Liver (tissue), 3 donors: ENCODE measurements around the gene WDR7.

Source experiments
- EGR1 ChIP-seq, 2 donors: IDR thresholded peaks; 2 replicates each; pipeline ENCODE4 v1.6.1; 2016 to 2018; ENCODE audit warnings: antibody characterized with exemption in 2 of 2, low read depth in 2 of 2
- GABPA ChIP-seq, 2 donors: IDR thresholded peaks in 1 of 2; conservative IDR thresholded peaks in 1 of 2; 2 replicates each; pipeline ENCODE4 v1.6.1; 2016; ENCODE audit warnings: antibody characterized with exemption in 2 of 2, mild to moderate bottlenecking in 1 of 2, moderate library complexity in 1 of 2
- JUND ChIP-seq, 2 donors: IDR thresholded peaks; 2 replicates each; pipeline ENCODE4 v1.6.1; 2016; ENCODE audit warnings: antibody characterized with exemption in 2 of 2
- RAD21 ChIP-seq, 2 donors: IDR thresholded peaks; 2 replicates each; pipeline ENCODE4 v1.6.1; 2016; ENCODE audit warnings: antibody characterized with exemption in 2 of 2, mild to moderate bottlenecking in 2 of 2
- SP1 ChIP-seq: IDR thresholded peaks from 2 replicates; pipeline ENCODE4 v1.6.1; 2018; ENCODE audit warnings: antibody characterized with exemption, mild to moderate bottlenecking
- TAF1 ChIP-seq: conservative IDR thresholded peaks from 2 replicates; pipeline ENCODE4 v1.6.1; 2016; ENCODE audit warnings: antibody characterized with exemption, mild to moderate bottlenecking
- TF ChIP-seq, protein P1 (sequence below): IDR thresholded peaks from 2 replicates; pipeline ENCODE4 v1.6.1; 2016; ENCODE audit warnings: antibody characterized with exemption
- TF ChIP-seq, protein P2 (sequence below): fragments of 150-350 bp; IDR thresholded peaks from 2 replicates; pipeline ENCODE4 v1.5.1; 2017; ENCODE audit warnings: improper control_type of control experiment, low read depth, low read length; ENCODE audit not compliant: missing input control
- TF ChIP-seq, protein P3 (sequence below): IDR thresholded peaks from 2 replicates; pipeline ENCODE4 v1.6.1; 2016; ENCODE audit warnings: antibody characterized with exemption, mild to moderate bottlenecking
- donor health status: healthy.
- donor health status: healthy.

DNA sequence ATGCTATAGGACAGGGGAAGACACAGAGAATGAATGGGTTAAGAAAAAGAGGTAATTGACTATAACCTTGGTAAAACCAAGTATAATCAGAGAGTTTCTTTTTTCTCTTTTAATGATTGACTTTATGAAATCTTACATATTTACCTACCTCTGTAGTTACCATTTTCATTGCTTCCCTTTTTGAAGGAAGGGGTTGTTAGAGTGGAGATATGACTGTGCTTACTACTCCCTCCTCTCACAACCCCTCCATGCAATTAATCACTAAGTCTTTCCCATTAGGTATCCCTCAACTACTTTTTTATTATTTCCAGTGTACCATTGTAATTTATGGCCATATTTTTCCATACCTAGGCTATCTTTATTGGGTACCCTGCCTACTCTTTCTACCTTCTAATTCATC lies 71.4 kb downstream of the WDR7 start:
- TF ChIP-seq JUND (IDR thresholded peaks at IDR 0.05) (no peak), RAD21 (IDR thresholded peaks at IDR 0.05) (no peak), SP1 (no peak), GABPA (IDR thresholded peaks at IDR 0.05 in 1 of 2, conservative IDR thresholded peaks at IDR 0.05 in 1 of 2) (no peak), EGR1 (IDR thresholded peaks at IDR 0.05; ENCODE audit: low read depth in 2 of 2) (no peak), TAF1 (no peak)
- TF ChIP-seq, protein P1, sequence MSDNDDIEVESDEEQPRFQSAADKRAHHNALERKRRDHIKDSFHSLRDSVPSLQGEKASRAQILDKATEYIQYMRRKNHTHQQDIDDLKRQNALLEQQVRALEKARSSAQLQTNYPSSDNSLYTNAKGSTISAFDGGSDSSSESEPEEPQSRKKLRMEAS: no peak
- TF ChIP-seq, protein P2, sequence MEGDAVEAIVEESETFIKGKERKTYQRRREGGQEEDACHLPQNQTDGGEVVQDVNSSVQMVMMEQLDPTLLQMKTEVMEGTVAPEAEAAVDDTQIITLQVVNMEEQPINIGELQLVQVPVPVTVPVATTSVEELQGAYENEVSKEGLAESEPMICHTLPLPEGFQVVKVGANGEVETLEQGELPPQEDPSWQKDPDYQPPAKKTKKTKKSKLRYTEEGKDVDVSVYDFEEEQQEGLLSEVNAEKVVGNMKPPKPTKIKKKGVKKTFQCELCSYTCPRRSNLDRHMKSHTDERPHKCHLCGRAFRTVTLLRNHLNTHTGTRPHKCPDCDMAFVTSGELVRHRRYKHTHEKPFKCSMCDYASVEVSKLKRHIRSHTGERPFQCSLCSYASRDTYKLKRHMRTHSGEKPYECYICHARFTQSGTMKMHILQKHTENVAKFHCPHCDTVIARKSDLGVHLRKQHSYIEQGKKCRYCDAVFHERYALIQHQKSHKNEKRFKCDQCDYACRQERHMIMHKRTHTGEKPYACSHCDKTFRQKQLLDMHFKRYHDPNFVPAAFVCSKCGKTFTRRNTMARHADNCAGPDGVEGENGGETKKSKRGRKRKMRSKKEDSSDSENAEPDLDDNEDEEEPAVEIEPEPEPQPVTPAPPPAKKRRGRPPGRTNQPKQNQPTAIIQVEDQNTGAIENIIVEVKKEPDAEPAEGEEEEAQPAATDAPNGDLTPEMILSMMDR: no peak
- TF ChIP-seq, protein P3, sequence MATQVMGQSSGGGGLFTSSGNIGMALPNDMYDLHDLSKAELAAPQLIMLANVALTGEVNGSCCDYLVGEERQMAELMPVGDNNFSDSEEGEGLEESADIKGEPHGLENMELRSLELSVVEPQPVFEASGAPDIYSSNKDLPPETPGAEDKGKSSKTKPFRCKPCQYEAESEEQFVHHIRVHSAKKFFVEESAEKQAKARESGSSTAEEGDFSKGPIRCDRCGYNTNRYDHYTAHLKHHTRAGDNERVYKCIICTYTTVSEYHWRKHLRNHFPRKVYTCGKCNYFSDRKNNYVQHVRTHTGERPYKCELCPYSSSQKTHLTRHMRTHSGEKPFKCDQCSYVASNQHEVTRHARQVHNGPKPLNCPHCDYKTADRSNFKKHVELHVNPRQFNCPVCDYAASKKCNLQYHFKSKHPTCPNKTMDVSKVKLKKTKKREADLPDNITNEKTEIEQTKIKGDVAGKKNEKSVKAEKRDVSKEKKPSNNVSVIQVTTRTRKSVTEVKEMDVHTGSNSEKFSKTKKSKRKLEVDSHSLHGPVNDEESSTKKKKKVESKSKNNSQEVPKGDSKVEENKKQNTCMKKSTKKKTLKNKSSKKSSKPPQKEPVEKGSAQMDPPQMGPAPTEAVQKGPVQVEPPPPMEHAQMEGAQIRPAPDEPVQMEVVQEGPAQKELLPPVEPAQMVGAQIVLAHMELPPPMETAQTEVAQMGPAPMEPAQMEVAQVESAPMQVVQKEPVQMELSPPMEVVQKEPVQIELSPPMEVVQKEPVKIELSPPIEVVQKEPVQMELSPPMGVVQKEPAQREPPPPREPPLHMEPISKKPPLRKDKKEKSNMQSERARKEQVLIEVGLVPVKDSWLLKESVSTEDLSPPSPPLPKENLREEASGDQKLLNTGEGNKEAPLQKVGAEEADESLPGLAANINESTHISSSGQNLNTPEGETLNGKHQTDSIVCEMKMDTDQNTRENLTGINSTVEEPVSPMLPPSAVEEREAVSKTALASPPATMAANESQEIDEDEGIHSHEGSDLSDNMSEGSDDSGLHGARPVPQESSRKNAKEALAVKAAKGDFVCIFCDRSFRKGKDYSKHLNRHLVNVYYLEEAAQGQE: no peak
